Measurements from ENCODE around the gene NMNAT3.

Gene NMNAT3

DNA sequence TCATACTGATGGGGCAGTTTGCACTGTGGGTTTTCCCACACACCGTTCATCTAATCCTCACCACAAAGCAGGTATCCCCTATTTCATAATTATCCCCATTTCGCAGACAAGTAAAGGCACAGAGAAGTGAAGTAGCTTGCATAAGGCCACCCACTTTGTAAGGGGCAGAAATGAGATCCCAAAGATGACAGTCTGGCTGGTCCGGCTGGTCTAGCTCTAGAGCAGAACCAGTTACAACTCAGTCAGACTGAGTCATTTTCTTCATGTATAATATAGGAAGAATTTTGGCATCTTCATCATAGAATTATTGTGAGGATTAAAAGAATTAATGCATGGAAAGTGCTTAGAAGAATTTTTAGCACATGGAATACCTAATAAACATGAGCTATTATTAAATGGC is 148.8 kb downstream of the NMNAT3 start:
- no peak for DNase-seq (ENCODE audit: extremely low read depth, low read depth)
- TF ChIP-seq, protein P1, sequence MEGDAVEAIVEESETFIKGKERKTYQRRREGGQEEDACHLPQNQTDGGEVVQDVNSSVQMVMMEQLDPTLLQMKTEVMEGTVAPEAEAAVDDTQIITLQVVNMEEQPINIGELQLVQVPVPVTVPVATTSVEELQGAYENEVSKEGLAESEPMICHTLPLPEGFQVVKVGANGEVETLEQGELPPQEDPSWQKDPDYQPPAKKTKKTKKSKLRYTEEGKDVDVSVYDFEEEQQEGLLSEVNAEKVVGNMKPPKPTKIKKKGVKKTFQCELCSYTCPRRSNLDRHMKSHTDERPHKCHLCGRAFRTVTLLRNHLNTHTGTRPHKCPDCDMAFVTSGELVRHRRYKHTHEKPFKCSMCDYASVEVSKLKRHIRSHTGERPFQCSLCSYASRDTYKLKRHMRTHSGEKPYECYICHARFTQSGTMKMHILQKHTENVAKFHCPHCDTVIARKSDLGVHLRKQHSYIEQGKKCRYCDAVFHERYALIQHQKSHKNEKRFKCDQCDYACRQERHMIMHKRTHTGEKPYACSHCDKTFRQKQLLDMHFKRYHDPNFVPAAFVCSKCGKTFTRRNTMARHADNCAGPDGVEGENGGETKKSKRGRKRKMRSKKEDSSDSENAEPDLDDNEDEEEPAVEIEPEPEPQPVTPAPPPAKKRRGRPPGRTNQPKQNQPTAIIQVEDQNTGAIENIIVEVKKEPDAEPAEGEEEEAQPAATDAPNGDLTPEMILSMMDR (IDR thresholded peaks at IDR 0.05; ENCODE audit: low read depth, low read length) = no peak

DNA sequence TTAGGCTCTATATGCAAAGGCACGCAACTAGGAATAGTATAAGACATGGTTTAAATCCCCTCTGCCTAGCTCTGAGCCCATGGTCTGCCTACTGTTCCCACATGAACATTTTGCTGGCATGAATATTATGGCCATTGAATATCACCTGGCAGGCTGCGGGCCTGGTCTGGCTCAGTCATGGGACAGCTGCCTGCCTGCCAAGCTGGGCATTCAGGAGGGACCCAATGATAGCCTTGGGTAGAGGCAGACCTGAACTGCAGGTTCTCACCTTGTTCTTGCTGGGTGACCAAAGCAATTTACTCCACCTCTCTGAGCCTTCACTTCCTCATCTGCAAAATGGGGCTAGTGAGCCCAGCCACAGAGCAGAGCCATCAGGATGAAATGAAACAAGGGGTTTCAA is 149.5 kb downstream of the NMNAT3 start:
- DNase-seq (ENCODE audit: extremely low read depth, low read depth) = no peak
- TF ChIP-seq, protein P1 (IDR thresholded peaks at IDR 0.05; ENCODE audit: low read depth, low read length) = no peak

DNA sequence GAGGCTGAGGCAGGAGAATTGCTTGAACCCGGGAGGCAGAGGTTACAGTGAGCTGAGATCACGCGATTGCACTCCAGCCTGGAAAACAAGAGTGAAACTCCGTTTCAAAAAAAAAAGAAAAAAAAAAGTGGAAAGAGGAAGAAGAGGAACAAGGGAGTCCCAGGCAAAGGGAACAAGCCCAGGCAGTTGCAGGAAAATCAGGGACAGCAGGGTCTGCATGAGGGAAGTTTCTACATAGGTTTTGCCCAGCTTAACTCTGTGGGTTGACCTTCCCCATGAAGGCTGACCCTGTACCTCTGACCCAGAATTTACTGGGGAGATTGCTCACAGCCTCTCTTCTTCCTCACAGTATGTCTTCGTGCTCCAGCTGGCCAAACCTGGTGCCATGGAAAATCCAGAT is 150.5 kb downstream of the NMNAT3 start:
- no peak for DNase-seq (ENCODE audit: extremely low read depth, low read depth)
- TF ChIP-seq, protein P1 (IDR thresholded peaks at IDR 0.05; ENCODE audit: low read depth, low read length) = no peak

DNA sequence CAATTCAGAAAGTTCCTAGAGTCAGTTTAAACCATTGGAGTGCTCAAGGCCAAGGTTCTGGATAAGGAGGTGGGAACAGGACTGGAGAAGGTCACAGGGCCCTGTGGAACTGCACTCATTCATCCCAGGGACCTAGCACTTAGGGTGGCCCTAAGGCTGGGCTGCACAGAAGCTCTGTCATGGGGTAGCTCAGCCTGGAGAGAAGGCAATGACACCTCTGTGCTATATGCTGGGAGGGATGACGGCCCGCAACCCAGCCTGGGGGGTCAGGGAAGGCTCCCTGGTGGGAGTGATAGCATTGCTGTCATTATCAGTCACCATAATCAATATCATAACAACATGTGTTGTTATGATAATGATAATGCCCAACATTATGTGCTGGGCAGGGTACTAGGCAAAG is 151.6 kb downstream of the NMNAT3 start:
- TF ChIP-seq, protein P1 (IDR thresholded peaks at IDR 0.05; ENCODE audit: low read depth, low read length) = no peak
- DNase-seq (ENCODE audit: extremely low read depth, low read depth) = no peak

DNA sequence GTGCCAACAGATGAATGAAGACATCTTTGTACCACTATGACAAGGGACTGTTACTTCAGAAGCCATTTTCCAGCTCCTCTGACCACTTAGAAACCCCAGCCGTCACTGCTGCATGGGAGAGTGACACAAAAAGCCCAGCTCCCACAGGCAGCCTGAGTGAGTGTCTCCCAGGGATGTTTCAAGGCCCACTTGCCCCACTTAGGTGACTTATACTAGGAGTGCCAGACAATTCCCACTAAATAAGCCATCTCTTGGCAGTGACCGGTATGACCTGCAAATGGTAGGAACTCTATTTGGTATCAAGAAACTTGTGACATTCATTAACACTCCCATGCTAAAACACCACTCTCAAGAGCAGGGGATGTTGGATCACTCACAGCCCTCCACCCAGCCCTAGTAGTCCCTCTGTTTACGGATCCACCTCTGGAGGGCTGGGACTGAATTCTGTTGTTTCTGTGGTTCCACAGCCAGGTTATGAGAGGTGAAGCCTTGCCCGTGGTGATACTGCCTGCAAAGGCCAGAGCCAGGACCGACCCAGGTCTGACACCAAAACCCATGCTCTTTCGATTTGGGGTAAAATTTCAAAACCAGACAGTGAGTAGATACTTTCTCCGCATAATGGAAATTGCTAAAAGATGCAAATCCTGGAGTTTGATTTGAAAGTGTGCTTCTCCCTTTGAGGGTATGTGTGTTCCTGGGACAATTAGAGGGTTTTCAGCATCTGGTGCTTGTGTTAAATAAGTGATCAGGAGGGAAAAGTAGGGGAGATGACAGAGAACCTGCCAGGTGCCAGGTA is 152.7 kb downstream of the NMNAT3 start:
- DNase-seq (ENCODE audit: extremely low read depth, low read depth) = no peak
- TF ChIP-seq, protein P1 (IDR thresholded peaks at IDR 0.05; ENCODE audit: low read depth, low read length) = no peak

DNA sequence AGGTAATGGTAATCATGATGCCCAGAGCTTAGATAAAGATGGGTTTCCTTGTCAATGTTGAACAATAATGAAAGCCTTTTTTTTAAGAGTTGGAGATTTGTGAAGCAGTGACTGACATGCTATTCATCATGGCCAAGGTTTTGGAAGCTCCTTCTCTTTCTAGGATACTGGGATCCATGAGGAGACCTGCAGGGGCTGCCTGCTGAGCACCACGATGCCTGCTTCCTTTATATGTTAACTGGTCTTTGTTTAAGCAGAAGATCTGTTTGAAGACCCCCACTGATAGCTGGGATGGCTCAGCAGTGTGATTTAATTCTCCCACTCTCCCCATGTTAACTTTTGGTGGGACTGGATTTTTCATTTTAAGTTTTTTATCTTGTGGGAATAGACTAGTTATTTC is 154.1 kb downstream of the NMNAT3 start:
- DNase-seq (ENCODE audit: extremely low read depth, low read depth) = no peak
- TF ChIP-seq, protein P1 (IDR thresholded peaks at IDR 0.05; ENCODE audit: low read depth, low read length) = no peak

DNA sequence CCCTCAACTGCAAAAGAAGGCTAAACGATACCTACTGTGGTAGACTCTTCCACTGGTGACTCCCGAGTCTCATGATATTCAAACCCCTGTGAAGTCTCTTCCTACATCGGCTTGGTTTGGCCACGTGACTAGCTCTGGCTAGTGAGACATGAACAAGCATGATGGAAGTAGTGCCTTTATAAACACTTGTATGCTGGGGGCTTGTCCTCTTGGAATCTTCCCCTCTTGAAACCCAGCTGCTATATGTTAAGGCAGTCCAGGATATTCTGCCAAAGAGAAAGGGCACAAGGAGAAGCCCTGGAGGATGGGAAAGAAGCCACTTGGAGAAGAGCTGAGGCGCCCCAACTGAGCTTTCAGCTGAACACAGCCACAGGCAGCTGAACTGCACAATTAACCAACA is 154.6 kb downstream of the NMNAT3 start:
- DNase-seq (ENCODE audit: extremely low read depth, low read depth) = no peak
- TF ChIP-seq, protein P1 (IDR thresholded peaks at IDR 0.05; ENCODE audit: low read depth, low read length) = no peak

All from AG09319 (cell line).